Measurements from ENCODE around the gene ACTL8. TPM values are rescaled to one million over a fixed set of nuclear protein-coding genes. Genes with fewer than 3 reads are reported as not detected.

The ACTL8 gene
- polyA plus RNA-seq, 2 of the 4 experiments (the other 2 are of a cell fraction) = 0.30 to 1.3 TPM

DNA sequence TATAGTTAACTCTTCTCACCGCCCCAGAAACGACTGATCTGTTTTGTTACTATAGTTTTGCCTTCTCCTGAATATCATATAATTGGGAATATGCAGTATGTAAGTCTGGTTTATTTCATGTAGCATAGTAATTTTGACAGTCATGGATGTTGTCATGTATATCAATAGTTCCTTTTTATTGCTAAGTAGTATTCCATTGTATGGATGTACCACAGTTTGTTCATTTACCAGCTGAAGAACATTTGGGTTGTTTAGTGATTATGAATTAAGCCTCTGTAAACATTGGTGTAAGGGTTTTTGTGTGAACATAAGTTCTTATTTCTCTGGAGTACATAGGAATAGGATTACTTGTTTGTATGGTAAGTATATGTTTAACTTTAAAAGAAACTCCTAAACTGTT lies 55.5 kb downstream of the ACTL8 start:
- no peaks in the 10 kb centered on the region for H3K9me3 ChIP-seq
- FAIRE-seq = no peak
- no peak overlapping the region for H3K4me2 ChIP-seq
- no peaks in the 10 kb centered on the region for H3K4me1 ChIP-seq
- no peak for DNase-seq (ENCODE audit: low read depth in 1 of 2, low spot score in 1 of 2)
- no peak for ATAC-seq
- ChIA-PET CTCF (no interaction called here), POLR2A (no interaction called here)
- no peak overlapping the region for H3K27ac ChIP-seq
- 79% methylated on average over 2 of the region's 2 CpGs for WGBS (ENCODE audit: missing lambda C conversion rate)
- TF ChIP-seq ATOH8 (CRISPR knock-in tag; IDR thresholded peaks at IDR 0.05; ENCODE audit: low read depth) (no peak), RAD21 (conservative IDR thresholded peaks at IDR 0.05 in 1 of 2, IDR thresholded peaks at IDR 0.05 in 1 of 2) (no peak), JUN (IDR thresholded peaks at IDR 0.05) (no peak), RARB (CRISPR knock-in tag; IDR thresholded peaks at IDR 0.05) (no peak), GATA3 (IDR thresholded peaks at IDR 0.05; ENCODE audit: borderline replicate concordance) (no peak), SREBF2 (IDR thresholded peaks at IDR 0.05) (no peak), EHMT2 (IDR thresholded peaks at IDR 0.05; ENCODE audit: low read depth) (no peak), RCOR1 (IDR thresholded peaks at IDR 0.05; ENCODE audit: low read depth, low read length) (no peak), ZSCAN20 (CRISPR knock-in tag; IDR thresholded peaks at IDR 0.05) (no peak), SMC3 (IDR thresholded peaks at IDR 0.05) (no peak), JUNB (IDR thresholded peaks at IDR 0.05) (no peak), EP300 (IDR thresholded peaks at IDR 0.05) (no peak), HES2 (IDR thresholded peaks at IDR 0.05) (no peak), ZFP36 (IDR thresholded peaks at IDR 0.05; ENCODE audit: borderline replicate concordance, partially characterized antibody) (no peak), CBX8 (IDR thresholded peaks at IDR 0.05) (no peak), RNF2 (IDR thresholded peaks at IDR 0.05; ENCODE audit: borderline replicate concordance, low read depth) (no peak), MAX (IDR thresholded peaks at IDR 0.05) (no peak)
- TF ChIP-seq, protein P1, sequence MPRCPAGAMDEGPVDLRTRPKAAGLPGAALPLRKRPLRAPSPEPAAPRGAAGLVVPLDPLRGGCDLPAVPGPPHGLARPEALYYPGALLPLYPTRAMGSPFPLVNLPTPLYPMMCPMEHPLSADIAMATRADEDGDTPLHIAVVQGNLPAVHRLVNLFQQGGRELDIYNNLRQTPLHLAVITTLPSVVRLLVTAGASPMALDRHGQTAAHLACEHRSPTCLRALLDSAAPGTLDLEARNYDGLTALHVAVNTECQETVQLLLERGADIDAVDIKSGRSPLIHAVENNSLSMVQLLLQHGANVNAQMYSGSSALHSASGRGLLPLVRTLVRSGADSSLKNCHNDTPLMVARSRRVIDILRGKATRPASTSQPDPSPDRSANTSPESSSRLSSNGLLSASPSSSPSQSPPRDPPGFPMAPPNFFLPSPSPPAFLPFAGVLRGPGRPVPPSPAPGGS (IDR thresholded peaks at IDR 0.05) = no peak
- H3K4me3 ChIP-seq = no peak overlapping the region

GRCh38 chr1:17816511-17816910 lies 61.4 kb downstream of the ACTL8 start:
- WGBS (ENCODE audit: missing lambda C conversion rate) = 50% methylated on average over 4 of the region's 4 CpGs

GRCh38 chr1:17819129-17819802 lies 64.1 kb downstream of the ACTL8 start:
- CTCF ChIA-PET = no interaction called here
- Histone ChIP-seq H3K9me3 (no peaks in the 10 kb centered on the region), H3K4me2 (no peak overlapping the region), H3K4me1 (no peaks in the 10 kb centered on the region), H3K27ac (no peak overlapping the region), H3K4me3 (no peak overlapping the region)
- WGBS (ENCODE audit: missing lambda C conversion rate) = 80% methylated on average over 8 of the region's 17 CpGs
- POLR2A ChIA-PET = no interaction called here
- ATAC-seq (no peak), DNase-seq (ENCODE audit: low read depth in 1 of 2, low spot score in 1 of 2) (no peak), FAIRE-seq (no peak)
- TF ChIP-seq NFE2L2 (conservative IDR thresholded peaks at IDR 0.05; ENCODE audit: low read length) = no peak
- no peak for TF ChIP-seq MAX (IDR thresholded peaks at IDR 0.05)
- TF ChIP-seq EHMT2 (IDR thresholded peaks at IDR 0.05; ENCODE audit: low read depth) = no peak
- no peak for TF ChIP-seq MYC (IDR thresholded peaks at IDR 0.05; ENCODE audit: borderline replicate concordance, low read length)
- TF ChIP-seq RCOR1 (IDR thresholded peaks at IDR 0.05; ENCODE audit: low read depth, low read length) = no peak
- no peak for TF ChIP-seq TFCP2L1 (CRISPR knock-in tag; IDR thresholded peaks at IDR 0.05)
- TF ChIP-seq JUNB (IDR thresholded peaks at IDR 0.05) = no peak
- TF ChIP-seq, protein P2, sequence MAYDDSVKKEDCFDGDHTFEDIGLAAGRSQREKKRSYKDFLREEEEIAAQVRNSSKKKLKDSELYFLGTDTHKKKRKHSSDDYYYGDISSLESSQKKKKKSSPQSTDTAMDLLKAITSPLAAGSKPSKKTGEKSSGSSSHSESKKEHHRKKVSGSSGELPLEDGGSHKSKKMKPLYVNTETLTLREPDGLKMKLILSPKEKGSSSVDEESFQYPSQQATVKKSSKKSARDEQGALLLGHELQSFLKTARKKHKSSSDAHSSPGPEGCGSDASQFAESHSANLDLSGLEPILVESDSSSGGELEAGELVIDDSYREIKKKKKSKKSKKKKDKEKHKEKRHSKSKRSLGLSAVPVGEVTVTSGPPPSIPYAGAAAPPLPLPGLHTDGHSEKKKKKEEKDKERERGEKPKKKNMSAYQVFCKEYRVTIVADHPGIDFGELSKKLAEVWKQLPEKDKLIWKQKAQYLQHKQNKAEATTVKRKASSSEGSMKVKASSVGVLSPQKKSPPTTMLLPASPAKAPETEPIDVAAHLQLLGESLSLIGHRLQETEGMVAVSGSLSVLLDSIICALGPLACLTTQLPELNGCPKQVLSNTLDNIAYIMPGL (CRISPR knock-in tag; IDR thresholded peaks at IDR 0.05; ENCODE audit: borderline replicate concordance) = no peak
- TF ChIP-seq ZSCAN20 (CRISPR knock-in tag; IDR thresholded peaks at IDR 0.05) = no peak
- no peak for TF ChIP-seq ZFP36 (IDR thresholded peaks at IDR 0.05; ENCODE audit: borderline replicate concordance, partially characterized antibody)
- TF ChIP-seq HDAC2 (IDR thresholded peaks at IDR 0.05) = no peak
- TF ChIP-seq HES2 (IDR thresholded peaks at IDR 0.05) = no peak
- no peak for TF ChIP-seq KDM5A (IDR thresholded peaks at IDR 0.05)
- TF ChIP-seq ATOH8 (CRISPR knock-in tag; IDR thresholded peaks at IDR 0.05; ENCODE audit: low read depth) = no peak
- TF ChIP-seq CEBPB (IDR thresholded peaks at IDR 0.05) = no peak
- TF ChIP-seq RFX5 (IDR thresholded peaks at IDR 0.05) = no peak

More at GRCh38 chr1:17816511-17816910, 61.4 kb downstream of the ACTL8 start:
- FAIRE-seq (no peak), ATAC-seq (no peak), DNase-seq (ENCODE audit: low read depth in 1 of 2, low spot score in 1 of 2) (no peak)
- ChIA-PET CTCF (interaction anchor here (1.0 to 1.6 kb wide), 2 partner anchors 10 to 20 kb away, joined by 4 to 8 read pairs; no protein-coding TSS in a partner anchor), POLR2A (no interaction called here)
- Histone ChIP-seq H3K4me2 (no peak overlapping the region), H3K4me3 (no peak overlapping the region), H3K4me1 (no peaks in the 10 kb centered on the region), H3K9me3 (no peaks in the 10 kb centered on the region), H3K27ac (no peak overlapping the region)
- no peak for TF ChIP-seq MAX (IDR thresholded peaks at IDR 0.05)
- TF ChIP-seq MYC (IDR thresholded peaks at IDR 0.05; ENCODE audit: borderline replicate concordance, low read length) = no peak
